Thoracic aorta (tissue), 2 donors: ENCODE measurements around the gene SLC8A1. TPM values are rescaled to one million over a fixed set of nuclear protein-coding genes. Genes with fewer than 3 reads are reported as not detected.

Source experiments
- ATAC-seq: fragments of 150-250 bp; one replicate; pipeline ENCODE4 v1.8.0; 2017; ENCODE audit warnings: low read depth; ENCODE audit not compliant: insufficient number of reproducible peaks, low FRiP score
- DNase-seq: peaks from one replicate; pipeline ENCODE4 v3.0.0-alpha.2; 2020; ENCODE audit warnings: low spot score
- H3K27ac ChIP-seq, 2 donors: fragments of 200-600 bp; sonication (generic); 1 replicate in 1 of 2; 2 replicates in 1 of 2; pipeline ENCODE4 v1.5.1; 2016; ENCODE audit warnings: mild to moderate bottlenecking in 2 of 2, moderate library complexity in 2 of 2
- H3K27me3 ChIP-seq: fragments of 200-600 bp; sonication (generic); replicated peaks from 2 replicates; pipeline ENCODE4 v1.6.0; 2016; ENCODE audit warnings: mild to moderate bottlenecking; ENCODE audit not compliant: insufficient read depth
- H3K36me3 ChIP-seq: fragments of 200-600 bp; sonication (generic); one replicate; pipeline ENCODE4 v1.5.1; 2016
- H3K4me1 ChIP-seq, 2 donors: fragments of 200-600 bp; sonication (generic); 1 replicate in 1 of 2; 2 replicates in 1 of 2; pipeline versions ENCODE4 v1.5.1 to v1.6.0; 2016; ENCODE audit warnings: low read depth in 2 of 2, mild to moderate bottlenecking in 1 of 2; ENCODE audit not compliant: control insufficient read depth in 1 of 2
- H3K4me3 ChIP-seq: fragments of 200-600 bp; sonication (generic); 2 replicates; pipeline ENCODE4 v1.5.1; 2016; ENCODE audit warnings: mild to moderate bottlenecking
- H3K9me3 ChIP-seq: fragments of 200-600 bp; sonication (generic); 2 replicates; pipeline ENCODE4 v1.5.1; 2016
- total RNA-seq, 2 donors: library from RNA; depleted of rRNA; stranded (reverse); fragments of >200 nt; gene quantifications; one replicate each; pipeline versions ENCODE4 v1.1.0 to v1.2.3, GENCODE V29; 2016
- TF ChIP-seq, protein P1 (sequence below): fragments of 200-600 bp; sonication (generic); IDR thresholded peaks from one replicate; pipeline ENCODE4 v1.5.1; 2019; ENCODE audit warnings: antibody characterized with exemption

The SLC8A1 gene
- total RNA-seq, 2 donors from 2014 or later, result 13.7 to 31.2 TPM

DNA sequence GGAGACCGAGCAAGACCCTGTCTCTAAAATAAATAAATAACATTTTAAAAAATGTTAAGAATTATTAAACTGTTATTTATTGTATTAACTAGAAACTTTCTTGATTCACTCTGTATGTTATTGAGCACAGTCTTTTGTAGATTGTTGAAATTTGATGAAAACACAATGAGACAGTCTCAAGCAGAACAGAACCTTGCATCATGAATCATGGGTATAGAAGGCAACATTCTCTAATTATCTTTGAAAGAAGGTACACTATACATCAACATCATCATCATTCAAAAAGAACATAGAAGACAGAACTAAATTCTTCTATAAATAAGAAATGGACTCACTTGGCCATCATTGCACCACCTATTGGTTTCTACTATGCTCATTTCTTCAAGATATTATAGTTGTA, 67.7 kb downstream of the SLC8A1 start:
- Histone ChIP-seq H3K9me3 (peaks cover 12% of the 10 kb centered on the region), H3K27ac (no peak overlapping the region), H3K4me3 (no peak overlapping the region), H3K36me3 (no peaks in the 10 kb centered on the region), H3K4me1 (no peaks in the 10 kb centered on the region), H3K27me3 (no peaks in the 10 kb centered on the region)
- ATAC-seq (no peak), DNase-seq (no peak)
- TF ChIP-seq, protein P1, sequence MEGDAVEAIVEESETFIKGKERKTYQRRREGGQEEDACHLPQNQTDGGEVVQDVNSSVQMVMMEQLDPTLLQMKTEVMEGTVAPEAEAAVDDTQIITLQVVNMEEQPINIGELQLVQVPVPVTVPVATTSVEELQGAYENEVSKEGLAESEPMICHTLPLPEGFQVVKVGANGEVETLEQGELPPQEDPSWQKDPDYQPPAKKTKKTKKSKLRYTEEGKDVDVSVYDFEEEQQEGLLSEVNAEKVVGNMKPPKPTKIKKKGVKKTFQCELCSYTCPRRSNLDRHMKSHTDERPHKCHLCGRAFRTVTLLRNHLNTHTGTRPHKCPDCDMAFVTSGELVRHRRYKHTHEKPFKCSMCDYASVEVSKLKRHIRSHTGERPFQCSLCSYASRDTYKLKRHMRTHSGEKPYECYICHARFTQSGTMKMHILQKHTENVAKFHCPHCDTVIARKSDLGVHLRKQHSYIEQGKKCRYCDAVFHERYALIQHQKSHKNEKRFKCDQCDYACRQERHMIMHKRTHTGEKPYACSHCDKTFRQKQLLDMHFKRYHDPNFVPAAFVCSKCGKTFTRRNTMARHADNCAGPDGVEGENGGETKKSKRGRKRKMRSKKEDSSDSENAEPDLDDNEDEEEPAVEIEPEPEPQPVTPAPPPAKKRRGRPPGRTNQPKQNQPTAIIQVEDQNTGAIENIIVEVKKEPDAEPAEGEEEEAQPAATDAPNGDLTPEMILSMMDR, result no peak

- TF ChIP-seq, protein P1, result no peak
- Histone ChIP-seq H3K4me3 (no peak overlapping the region), H3K27me3 (no peaks in the 10 kb centered on the region), H3K36me3 (no peaks in the 10 kb centered on the region), H3K27ac (no peak overlapping the region), H3K4me1 (no peaks in the 10 kb centered on the region), H3K9me3 (peaks cover 12% of the 10 kb centered on the region)
- DNase-seq, result no peak
- ATAC-seq, result no peak
Measured at GRCh38 chr2:40380721-40381120, 71.2 kb downstream of the SLC8A1 start.

DNA sequence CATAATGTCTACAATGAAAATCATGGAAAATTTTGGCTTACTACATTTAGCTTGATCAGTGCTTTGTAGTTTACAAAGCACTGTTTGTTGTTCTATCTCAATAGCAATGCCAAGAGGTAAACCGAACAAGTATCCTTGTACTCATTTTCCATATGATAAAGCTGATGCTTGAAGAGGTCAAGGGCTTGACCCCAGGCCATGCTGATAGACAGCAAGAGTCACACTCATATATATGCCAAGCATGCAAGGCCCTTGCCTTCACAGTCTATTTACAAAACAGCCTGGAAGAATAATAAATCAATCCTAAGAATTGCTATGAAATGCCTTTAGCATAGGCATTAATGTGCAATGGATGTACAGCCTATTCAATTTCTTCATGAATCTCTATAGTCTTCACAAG, 71.8 kb downstream of the SLC8A1 start:
- Histone ChIP-seq H3K9me3 (peaks cover 12% of the 10 kb centered on the region), H3K27ac (no peak overlapping the region), H3K4me1 (no peaks in the 10 kb centered on the region), H3K36me3 (no peaks in the 10 kb centered on the region), H3K27me3 (no peaks in the 10 kb centered on the region), H3K4me3 (no peak overlapping the region)
- TF ChIP-seq, protein P1, result no peak
- DNase-seq, result no peak
- no peak for ATAC-seq

DNA sequence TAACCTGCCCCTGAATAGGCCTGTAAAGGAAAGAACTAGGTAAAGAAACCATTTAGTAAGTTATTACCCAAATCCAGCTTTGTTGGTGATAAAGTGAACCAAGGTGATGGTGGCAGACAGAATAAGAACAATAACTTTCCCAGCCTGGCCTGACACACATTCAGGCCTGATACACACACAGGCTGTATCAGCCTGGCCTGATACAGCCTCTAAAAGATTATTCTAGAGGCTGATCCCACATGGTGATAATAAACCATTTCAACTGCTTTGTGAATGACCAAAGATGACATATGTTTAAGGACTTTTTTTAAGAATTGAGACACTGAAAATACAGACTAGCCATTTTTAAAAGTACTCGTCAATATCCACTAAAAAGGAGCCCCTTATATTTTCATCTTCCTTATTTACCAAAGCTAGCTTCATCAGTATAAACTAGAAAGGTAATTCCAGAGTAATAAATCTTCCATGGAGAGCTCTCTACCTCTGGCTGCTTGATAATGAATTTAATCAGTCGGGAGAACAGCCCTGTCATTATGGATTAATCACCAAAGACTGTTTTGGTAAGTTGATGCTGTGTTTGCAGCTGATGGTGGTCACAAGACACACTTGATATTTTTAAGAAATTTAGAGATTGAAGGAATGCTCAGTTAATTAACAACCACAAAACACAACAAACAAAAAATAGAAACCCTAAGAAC, 77.2 kb downstream of the SLC8A1 start:
- Histone ChIP-seq H3K9me3 (no peaks in the 10 kb centered on the region), H3K4me1 (peaks cover 0 to 29% of the 10 kb centered on the region in 2 donors), H3K4me3 (no peak overlapping the region), H3K27me3 (no peaks in the 10 kb centered on the region), H3K27ac (no peak overlapping the region), H3K36me3 (no peaks in the 10 kb centered on the region)
- DNase-seq, result no peak
- TF ChIP-seq, protein P1, result no peak
- no peak for ATAC-seq

DNA sequence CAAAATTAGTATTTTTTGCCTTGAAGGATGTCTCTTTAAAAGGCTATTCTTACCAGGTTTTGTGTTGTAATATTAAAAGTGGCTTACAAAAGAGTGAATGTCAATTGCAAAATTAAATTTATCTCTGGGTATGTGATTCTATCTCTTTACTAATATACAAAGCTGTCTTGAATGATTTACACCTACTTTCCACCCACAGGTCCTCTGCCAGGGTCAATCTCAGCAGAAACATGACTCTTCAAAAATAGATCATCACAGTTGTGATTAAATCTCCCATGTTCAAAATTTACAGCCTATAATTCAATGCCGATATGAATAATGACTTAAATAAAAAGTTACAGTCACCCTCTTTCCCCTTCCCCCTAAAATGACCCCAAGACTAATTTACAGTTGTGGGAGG, 78.8 kb downstream of the SLC8A1 start:
- DNase-seq (no peak), ATAC-seq (no peak)
- Histone ChIP-seq H3K27ac (no peak overlapping the region), H3K9me3 (no peaks in the 10 kb centered on the region), H3K36me3 (no peaks in the 10 kb centered on the region), H3K4me1 (peaks cover 0 to 29% of the 10 kb centered on the region in 2 donors), H3K27me3 (no peaks in the 10 kb centered on the region), H3K4me3 (no peak overlapping the region)
- TF ChIP-seq, protein P1, result no peak
